ENCODE measurements around the gene FTO. TPM values are rescaled to one million over a fixed set of nuclear protein-coding genes. Genes with fewer than 3 reads are reported as not detected.

The FTO gene
- total and polyA plus RNA-seq, 7 experiments from 2014 or later = 47.2 to 104 (median 58.3) TPM

GRCh38 chr16:53966821-53967571, 263.0 kb downstream of the FTO start:
- H3K4me1 Mint-ChIP-seq = peaks cover 0 to 5% (median 0%) of the 10 kb centered on the region in 7 donors
- H3K27ac Mint-ChIP-seq = no peak overlapping the region
- ATAC-seq = no peak
- no peaks in the 10 kb centered on the region for H3K36me3 ChIP-seq (ENCODE audit: control insufficient read depth in 2 of 3, insufficient read depth in 3 of 3, low read length in 3 of 3)
- no peak overlapping the region for H3K4me3 ChIP-seq (ENCODE audit: low read length)
- no peak for DNase-seq
- no peaks in the 10 kb centered on the region for H3K9me3 ChIP-seq (ENCODE audit: control insufficient read depth in 2 of 3, low read length in 3 of 3)
- H3K4me3 Mint-ChIP-seq = peak overlapping the region in 1 of 10 donors; percentile 23
- H3K27ac ChIP-seq (ENCODE audit: low read depth, low read length) = no peak overlapping the region
- ChIA-PET POLR2A (no interaction called here), CTCF (no interaction called here)
- H3K27me3 ChIP-seq (ENCODE audit: control insufficient read depth in 2 of 2, insufficient read depth in 2 of 2, low read length in 2 of 2) = no peaks in the 10 kb centered on the region
- peaks cover 0 to 36% (median 9%) of the 10 kb centered on the region in 5 donors for H3K36me3 Mint-ChIP-seq
- no peaks in the 10 kb centered on the region for H3K27me3 Mint-ChIP-seq
- H3K9me3 Mint-ChIP-seq = peaks cover 0 to 3% (median 0%) of the 10 kb centered on the region in 11 donors
- H3K4me1 ChIP-seq (ENCODE audit: control insufficient read depth in 2 of 2, insufficient read depth in 2 of 2, low read length in 2 of 2) = no peaks in the 10 kb centered on the region
- intact Hi-C loops (cut with micrococcal nuclease) = no loop called here

- Histone ChIP-seq H3K4me1 (ENCODE audit: control insufficient read depth in 2 of 2, insufficient read depth in 2 of 2, low read length in 2 of 2) (no peaks in the 10 kb centered on the region), H3K27me3 (ENCODE audit: control insufficient read depth in 2 of 2, insufficient read depth in 2 of 2, low read length in 2 of 2) (no peaks in the 10 kb centered on the region), H3K4me3 (ENCODE audit: low read length) (no peak overlapping the region), H3K36me3 (ENCODE audit: control insufficient read depth in 2 of 3, insufficient read depth in 3 of 3, low read length in 3 of 3) (no peaks in the 10 kb centered on the region), H3K9me3 (ENCODE audit: control insufficient read depth in 2 of 3, low read length in 3 of 3) (no peaks in the 10 kb centered on the region), H3K27ac (ENCODE audit: low read depth, low read length) (no peak overlapping the region)
- ChIA-PET POLR2A (no interaction called here), CTCF (no interaction called here)
- Mint-ChIP-seq H3K9me3 (peaks cover 0 to 3% (median 0%) of the 10 kb centered on the region in 11 donors), H3K36me3 (peaks cover 0 to 33% (median 9%) of the 10 kb centered on the region in 5 donors), H3K4me1 (no peaks in the 10 kb centered on the region), H3K27ac (no peak overlapping the region), H3K4me3 (no peak overlapping the region), H3K27me3 (no peaks in the 10 kb centered on the region)
- ATAC-seq = no peak
- intact Hi-C loops (cut with micrococcal nuclease) = no loop called here
- no peak for DNase-seq
Measured at GRCh38 chr16:53967572-53967971, 263.6 kb downstream of the FTO start.

- H3K27ac Mint-ChIP-seq = no peak overlapping the region
Measured at GRCh38 chr16:53968454-53968853, 264.5 kb downstream of the FTO start.

DNA sequence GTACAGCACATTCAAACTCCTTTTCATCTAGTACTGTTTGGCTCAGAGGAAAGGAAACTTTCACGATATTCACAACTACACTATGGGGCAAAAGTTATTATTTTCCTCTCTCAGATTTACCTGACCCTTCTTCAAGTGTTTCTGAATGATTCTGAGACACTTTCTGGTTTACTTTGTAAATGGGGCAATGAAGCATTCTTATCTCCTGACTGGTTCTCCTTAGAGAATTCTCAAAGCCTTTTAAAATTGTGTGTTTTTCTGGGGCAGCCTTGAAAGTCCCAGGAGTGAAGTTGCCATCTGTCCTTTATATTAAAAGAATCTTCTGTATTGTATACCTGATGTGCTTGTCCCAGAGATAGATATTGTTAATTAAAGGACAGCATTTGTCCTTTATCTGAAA, 264.9 kb downstream of the FTO start:
- Histone ChIP-seq H3K36me3 (ENCODE audit: control insufficient read depth in 2 of 3, insufficient read depth in 3 of 3, low read length in 3 of 3) (no peaks in the 10 kb centered on the region), H3K27ac (ENCODE audit: low read depth, low read length) (no peak overlapping the region), H3K4me1 (ENCODE audit: control insufficient read depth in 2 of 2, insufficient read depth in 2 of 2, low read length in 2 of 2) (no peaks in the 10 kb centered on the region), H3K27me3 (ENCODE audit: control insufficient read depth in 2 of 2, insufficient read depth in 2 of 2, low read length in 2 of 2) (no peaks in the 10 kb centered on the region), H3K9me3 (ENCODE audit: control insufficient read depth in 2 of 3, low read length in 3 of 3) (no peaks in the 10 kb centered on the region), H3K4me3 (ENCODE audit: low read length) (no peak overlapping the region)
- POLR2A ChIA-PET = no interaction called here
- Mint-ChIP-seq H3K4me1 (peaks cover 0 to 2% (median 0%) of the 10 kb centered on the region in 7 donors), H3K36me3 (peaks cover 0 to 28% (median 4%) of the 10 kb centered on the region in 5 donors), H3K27me3 (no peaks in the 10 kb centered on the region), H3K27ac (no peak overlapping the region), H3K4me3 (no peak overlapping the region), H3K9me3 (peaks cover 0 to 3% (median 0%) of the 10 kb centered on the region in 11 donors)
- no peak for DNase-seq
- intact Hi-C loops (cut with micrococcal nuclease) = no loop called here
- CTCF ChIA-PET = no interaction called here
- no peak for ATAC-seq

More at GRCh38 chr16:53968454-53968853, 264.5 kb downstream of the FTO start:
- H3K4me1 ChIP-seq (ENCODE audit: control insufficient read depth in 2 of 2, insufficient read depth in 2 of 2, low read length in 2 of 2) = no peaks in the 10 kb centered on the region
- H3K27me3 Mint-ChIP-seq = no peaks in the 10 kb centered on the region
- no peaks in the 10 kb centered on the region for H3K9me3 ChIP-seq (ENCODE audit: control insufficient read depth in 2 of 3, low read length in 3 of 3)
- intact Hi-C loops (cut with micrococcal nuclease) = no loop called here
- peaks cover 0 to under 1% (median 0%) of the 10 kb centered on the region in 11 donors for H3K9me3 Mint-ChIP-seq
- H3K27ac ChIP-seq (ENCODE audit: low read depth, low read length) = no peak overlapping the region
- no peak overlapping the region for H3K4me3 Mint-ChIP-seq
- ChIA-PET POLR2A (no interaction called here), CTCF (no interaction called here)
- no peaks in the 10 kb centered on the region for H3K27me3 ChIP-seq (ENCODE audit: control insufficient read depth in 2 of 2, insufficient read depth in 2 of 2, low read length in 2 of 2)
- peaks cover 0 to 2% (median 0%) of the 10 kb centered on the region in 7 donors for H3K4me1 Mint-ChIP-seq
- H3K36me3 Mint-ChIP-seq = peaks cover 0 to 29% (median 5%) of the 10 kb centered on the region in 5 donors
- no peak for ATAC-seq
- no peak overlapping the region for H3K4me3 ChIP-seq (ENCODE audit: low read length)
- H3K36me3 ChIP-seq (ENCODE audit: control insufficient read depth in 2 of 3, insufficient read depth in 3 of 3, low read length in 3 of 3) = no peaks in the 10 kb centered on the region
- DNase-seq = no peak

DNA sequence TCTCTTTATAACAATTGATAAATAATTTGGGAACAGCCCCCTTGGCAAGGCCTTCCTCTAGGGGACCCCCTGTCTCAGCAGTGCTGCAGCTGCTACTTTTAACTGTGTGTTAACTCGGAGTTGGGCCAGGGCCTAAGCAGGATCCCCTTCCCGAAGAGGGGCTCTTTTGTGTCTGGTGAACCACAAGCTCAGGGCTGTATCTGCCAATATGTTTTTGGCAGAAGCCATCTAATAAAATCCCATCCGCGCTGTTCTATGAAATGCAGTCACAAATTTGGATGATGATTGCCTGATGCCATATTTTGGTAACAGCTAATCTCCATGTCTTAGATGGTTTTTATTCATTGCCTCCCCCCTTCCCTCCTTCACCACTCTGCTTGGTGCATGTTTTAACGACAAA, 267.7 kb downstream of the FTO start:
- intact Hi-C loops (cut with micrococcal nuclease) = no loop called here
- Histone ChIP-seq H3K9me3 (ENCODE audit: control insufficient read depth in 2 of 3, low read length in 3 of 3) (no peaks in the 10 kb centered on the region), H3K27me3 (ENCODE audit: control insufficient read depth in 2 of 2, insufficient read depth in 2 of 2, low read length in 2 of 2) (no peaks in the 10 kb centered on the region), H3K36me3 (ENCODE audit: control insufficient read depth in 2 of 3, insufficient read depth in 3 of 3, low read length in 3 of 3) (no peaks in the 10 kb centered on the region), H3K4me1 (ENCODE audit: control insufficient read depth in 2 of 2, insufficient read depth in 2 of 2, low read length in 2 of 2) (no peaks in the 10 kb centered on the region), H3K27ac (ENCODE audit: low read depth, low read length) (no peak overlapping the region), H3K4me3 (ENCODE audit: low read length) (no peak overlapping the region)
- ATAC-seq (no peak), DNase-seq (no peak)
- peaks cover 0 to 2% (median 0%) of the 10 kb centered on the region in 7 donors for H3K4me1 Mint-ChIP-seq
- peaks cover 0 to 3% (median 0%) of the 10 kb centered on the region in 11 donors for H3K9me3 Mint-ChIP-seq
- H3K27ac Mint-ChIP-seq = no peak overlapping the region
- no peaks in the 10 kb centered on the region for H3K27me3 Mint-ChIP-seq
- ChIA-PET POLR2A (no interaction called here), CTCF (no interaction called here)
- peaks cover 0 to 23% (median 0%) of the 10 kb centered on the region in 5 donors for H3K36me3 Mint-ChIP-seq
- no peak overlapping the region for H3K4me3 Mint-ChIP-seq

DNA sequence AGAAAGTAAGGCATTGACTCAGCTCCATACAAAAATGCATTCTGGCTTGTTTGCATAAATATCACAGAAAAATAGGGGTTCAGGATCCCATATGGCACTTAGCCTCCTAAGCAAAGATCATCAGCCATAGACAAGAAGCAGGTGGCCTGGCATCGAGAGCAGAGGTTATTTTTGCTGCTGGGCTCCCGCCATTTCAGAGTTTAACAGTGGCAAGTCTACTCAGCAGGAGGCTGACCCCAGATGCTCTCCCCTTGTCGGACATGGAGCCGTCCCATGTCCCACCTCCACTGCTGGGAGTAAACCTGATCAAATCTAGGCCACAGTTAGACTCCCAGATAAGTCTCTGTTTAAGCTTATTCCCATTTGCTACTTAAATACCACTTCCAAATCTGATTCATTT, 269.1 kb downstream of the FTO start:
- DNase-seq = no peak
- H3K4me1 Mint-ChIP-seq = peaks cover 0 to 2% (median 0%) of the 10 kb centered on the region in 7 donors
- H3K4me3 ChIP-seq (ENCODE audit: low read length) = no peak overlapping the region
- no peaks in the 10 kb centered on the region for H3K9me3 ChIP-seq (ENCODE audit: control insufficient read depth in 2 of 3, low read length in 3 of 3)
- no peaks in the 10 kb centered on the region for H3K36me3 ChIP-seq (ENCODE audit: control insufficient read depth in 2 of 3, insufficient read depth in 3 of 3, low read length in 3 of 3)
- no peaks in the 10 kb centered on the region for H3K27me3 Mint-ChIP-seq
- intact Hi-C loops (cut with micrococcal nuclease) = no loop called here
- H3K36me3 Mint-ChIP-seq = peaks cover 0 to 16% (median 0%) of the 10 kb centered on the region in 5 donors
- H3K27ac ChIP-seq (ENCODE audit: low read depth, low read length) = no peak overlapping the region
- H3K27me3 ChIP-seq (ENCODE audit: control insufficient read depth in 2 of 2, insufficient read depth in 2 of 2, low read length in 2 of 2) = no peaks in the 10 kb centered on the region
- H3K4me1 ChIP-seq (ENCODE audit: control insufficient read depth in 2 of 2, insufficient read depth in 2 of 2, low read length in 2 of 2) = no peaks in the 10 kb centered on the region
- H3K27ac Mint-ChIP-seq = no peak overlapping the region
- POLR2A ChIA-PET = no interaction called here
- ATAC-seq = no peak
- H3K9me3 Mint-ChIP-seq = peaks cover 0 to 3% (median 0%) of the 10 kb centered on the region in 11 donors
- no peak overlapping the region for H3K4me3 Mint-ChIP-seq
- CTCF ChIA-PET = no interaction called here

DNA sequence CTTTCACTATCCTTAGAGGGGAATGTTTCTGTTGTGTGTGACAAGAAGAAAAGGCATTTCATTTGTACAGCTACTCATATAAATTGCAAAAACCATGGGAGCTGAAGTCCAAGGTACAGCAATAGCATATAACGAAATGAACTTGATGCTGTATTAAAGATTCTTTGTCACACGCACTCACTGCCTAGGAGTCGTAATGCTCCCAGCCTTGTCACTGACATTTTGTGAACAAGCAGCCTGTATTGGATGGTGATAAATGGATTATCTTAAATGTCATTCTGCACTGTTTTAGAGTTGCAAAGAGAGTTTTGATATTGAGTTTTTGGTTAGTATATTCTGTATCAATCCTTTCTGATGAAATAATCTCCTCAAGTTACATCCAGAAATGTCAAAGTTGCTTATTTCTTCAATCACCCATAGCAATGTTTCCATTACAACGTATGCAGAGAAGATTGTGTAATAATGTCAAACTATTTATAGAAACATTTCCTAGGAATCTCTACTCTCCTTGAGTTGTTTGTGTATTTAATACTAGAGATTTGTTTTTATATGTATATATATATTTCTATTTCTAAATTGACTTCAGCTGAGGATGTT, 270.6 kb downstream of the FTO start:
- intact Hi-C loops (cut with micrococcal nuclease) = no loop called here
- no peak for ATAC-seq
- Mint-ChIP-seq H3K4me3 (no peak overlapping the region), H3K4me1 (peaks cover 0 to 2% (median 0%) of the 10 kb centered on the region in 7 donors), H3K27ac (no peak overlapping the region), H3K27me3 (no peaks in the 10 kb centered on the region), H3K9me3 (peaks cover 0 to 3% (median 0%) of the 10 kb centered on the region in 11 donors), H3K36me3 (peaks cover 0 to 4% (median 3%) of the 10 kb centered on the region in 5 donors)
- ChIA-PET POLR2A (no interaction called here), CTCF (no interaction called here)
- Histone ChIP-seq H3K9me3 (ENCODE audit: control insufficient read depth in 2 of 3, low read length in 3 of 3) (no peaks in the 10 kb centered on the region), H3K36me3 (ENCODE audit: control insufficient read depth in 2 of 3, insufficient read depth in 3 of 3, low read length in 3 of 3) (no peaks in the 10 kb centered on the region), H3K4me1 (ENCODE audit: control insufficient read depth in 2 of 2, insufficient read depth in 2 of 2, low read length in 2 of 2) (no peaks in the 10 kb centered on the region), H3K27me3 (ENCODE audit: control insufficient read depth in 2 of 2, insufficient read depth in 2 of 2, low read length in 2 of 2) (no peaks in the 10 kb centered on the region), H3K27ac (ENCODE audit: low read depth, low read length) (no peak overlapping the region), H3K4me3 (ENCODE audit: low read length) (no peak overlapping the region)
- no peak for DNase-seq

All from naive thymus-derived CD4-positive, alpha-beta T cell (primary cell).